CD14-positive monocyte (primary cell): ENCODE data around the gene ACRBP. TPM values are rescaled to one million over a fixed set of nuclear protein-coding genes. Genes with fewer than 3 reads are reported as not detected.

Experiments used
- DNase-seq, 3 donors: peaks; one replicate each; pipeline ENCODE4 v3.0.0-alpha.2; 2011 to 2022
- H2AFZ ChIP-seq: 2 replicates; pipeline ENCODE4 v1.6.0; 2012; ENCODE audit warnings: mild to moderate bottlenecking, low read depth, low read length, inconsistent platforms; ENCODE audit not compliant: insufficient read depth, poor library complexity, severe bottlenecking
- H3K27ac ChIP-seq, 2 donors: 1 replicate in 1 of 2; 2 replicates in 1 of 2; pipeline ENCODE4 v1.5.1; 2012 to 2013; ENCODE audit warnings: low read length in 2 of 2, control low read depth in 1 of 2, inconsistent platforms in 1 of 2, low read depth in 1 of 2, mild to moderate bottlenecking in 1 of 2
- H3K27me3 ChIP-seq, 2 donors: one replicate each; pipeline versions ENCODE4 v1.6.0 to v1.6.1; 2011 to 2013; ENCODE audit warnings: low read length in 2 of 2; ENCODE audit not compliant: control insufficient read depth in 2 of 2, insufficient read depth in 2 of 2
- H3K36me3 ChIP-seq, 2 donors: replicated peaks in 1 of 2; 1 replicate in 1 of 2; 2 replicates in 1 of 2; pipeline versions ENCODE4 v1.5.1 to v1.6.1; 2012 to 2013; ENCODE audit warnings: low read length in 2 of 2, control low read depth in 1 of 2, inconsistent platforms in 1 of 2, mild to moderate bottlenecking in 1 of 2; ENCODE audit not compliant: insufficient read depth in 2 of 2, control insufficient read depth in 1 of 2
- H3K4me1 ChIP-seq, 2 donors: 1 replicate in 1 of 2; 2 replicates in 1 of 2; pipeline versions ENCODE4 v1.5.1 to v1.6.1; 2012 to 2013; ENCODE audit warnings: low read length in 2 of 2, control low read depth in 1 of 2, inconsistent platforms in 1 of 2, mild to moderate bottlenecking in 1 of 2, moderate library complexity in 1 of 2; ENCODE audit not compliant: insufficient read depth in 2 of 2, control insufficient read depth in 1 of 2
- H3K4me2 ChIP-seq: replicated peaks from 2 replicates; pipeline ENCODE3; 2012; ENCODE audit warnings: low read length, moderate library complexity, mild to moderate bottlenecking; ENCODE audit not compliant: poor library complexity, severe bottlenecking; ENCODE audit errors: extremely low read depth
- H3K4me3 ChIP-seq, 3 experiments: fragments of 200-600 bp in 1 of 3; sonication (generic) in 1 of 3; replicated peaks in 1 of 3; 1 replicate in 2 of 3; 2 replicates in 1 of 3; pipeline ENCODE4 v1.5.1; 2011 to 2013; ENCODE audit warnings: low read length in 3 of 3, mild to moderate bottlenecking in 3 of 3, control low read depth in 2 of 3, low read depth in 2 of 3, inconsistent platforms in 1 of 3, moderate library complexity in 1 of 3
- H3K79me2 ChIP-seq: 2 replicates; pipeline ENCODE4 v1.6.0; 2012; ENCODE audit warnings: mild to moderate bottlenecking, control low read depth, inconsistent platforms, low read length, moderate library complexity; ENCODE audit not compliant: insufficient read depth
- H3K9ac ChIP-seq: 2 replicates; pipeline ENCODE4 v1.6.0; 2017; ENCODE audit warnings: low read length, mild to moderate bottlenecking; ENCODE audit not compliant: insufficient read depth, poor library complexity, severe bottlenecking
- H3K9me3 ChIP-seq, 2 donors: replicated peaks in 1 of 2; 1 replicate in 1 of 2; 2 replicates in 1 of 2; pipeline versions ENCODE4 v1.5.1 to v1.6.1; 2012 to 2013; ENCODE audit warnings: low read length in 2 of 2, control low read depth in 1 of 2; ENCODE audit not compliant: control insufficient read depth in 1 of 2, insufficient read depth in 1 of 2
- H4K20me1 ChIP-seq: 2 replicates; pipeline ENCODE4 v1.6.0; 2012; ENCODE audit warnings: mild to moderate bottlenecking, low read length, control low read depth, moderate library complexity; ENCODE audit not compliant: insufficient read depth
- H3K27ac Mint-ChIP-seq, 7 donors: one replicate each; pipeline ENCODE4 v1.8.0; 2020; ENCODE audit warnings: mild to moderate bottlenecking in 7 of 7, mixed read lengths in 7 of 7, moderate library complexity in 6 of 7, inconsistent platforms in 2 of 7
- H3K27me3 Mint-ChIP-seq, 3 donors: one replicate each; pipeline ENCODE4 v1.8.0; 2021 to 2022; ENCODE audit warnings: low read depth in 3 of 3, mild to moderate bottlenecking in 3 of 3, mixed read lengths in 3 of 3, moderate library complexity in 3 of 3, inconsistent platforms in 1 of 3
- H3K36me3 Mint-ChIP-seq, 2 donors: one replicate each; pipeline ENCODE4 v1.8.0; 2020; ENCODE audit warnings: mixed read lengths in 2 of 2, inconsistent platforms in 1 of 2, mild to moderate bottlenecking in 1 of 2
- H3K4me1 Mint-ChIP-seq: one replicate; pipeline ENCODE4 v1.8.0; 2020; ENCODE audit warnings: mild to moderate bottlenecking, mixed read lengths
- H3K4me3 Mint-ChIP-seq, 2 donors: one replicate each; pipeline ENCODE4 v1.8.0; 2020; ENCODE audit warnings: mild to moderate bottlenecking in 2 of 2, mixed read lengths in 2 of 2, moderate library complexity in 1 of 2
- H3K9me3 Mint-ChIP-seq, 7 donors: one replicate each; pipeline ENCODE4 v1.8.0; 2020 to 2022; ENCODE audit warnings: mixed read lengths in 7 of 7, mild to moderate bottlenecking in 6 of 7, moderate library complexity in 6 of 7, inconsistent platforms in 2 of 7
- WGBS: methylation state at CpG from one replicate; pipeline ENCODE4 v1.1.5; 2013; ENCODE audit warnings: missing lambda C conversion rate; ENCODE audit not compliant: insufficient coverage; 5-methylcytosine and 5-hydroxymethylcytosine counted together
- intact Hi-C, 2 donors: fragments of 100-400 bp; cut with micrococcal nuclease; formaldehyde crosslinking; loops; one replicate each; pipeline versions ENCODE4 v1.15.0 to v1.15.1; 2023
- polyA plus RNA-seq, 3 donors: library from polyadenylated mRNA; depleted of rRNA in 1 of 3; unstranded in 2 of 3; stranded (reverse) in 1 of 3; fragments of 300-500 nt in 2 of 3; fragments of >200 nt in 1 of 3; fragmentation: Illumina TruSeq in 2 of 3; gene quantifications; 1 replicate in 2 of 3; 2 replicates in 1 of 3; pipeline ENCODE4 v1.2.3, GENCODE V29; 2012 to 2021
- TF ChIP-seq, protein P1 (sequence below): fragments of 200-600 bp; IDR thresholded peaks from one replicate; pipeline ENCODE4 v1.8.0; 2022; ENCODE audit warnings: antibody characterized with exemption, mild to moderate bottlenecking

The ACRBP gene
- polyA plus RNA-seq, 3 donors = 10.2 to 28.3 (median 10.3) TPM

DNA sequence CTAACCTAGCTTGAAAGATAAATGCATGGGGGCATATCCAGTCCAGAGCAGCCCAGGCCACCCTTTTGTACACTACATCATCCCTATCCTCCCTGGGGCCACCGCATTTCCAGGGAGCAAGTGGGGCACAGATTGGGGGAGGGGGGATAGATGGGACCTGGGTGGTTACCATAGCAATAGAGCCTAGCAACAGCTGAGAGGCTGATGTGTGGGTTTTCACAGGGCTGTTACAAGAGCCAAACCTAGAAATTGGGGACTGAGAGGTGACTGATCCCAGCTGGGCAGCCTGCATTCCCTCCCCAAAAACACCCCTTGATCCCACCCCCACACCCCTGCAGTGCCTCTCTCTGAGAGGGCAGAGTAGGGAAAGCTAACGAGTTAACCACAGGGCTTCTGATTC lies 45.7 kb upstream of the ACRBP start:
- TF ChIP-seq, protein P1, sequence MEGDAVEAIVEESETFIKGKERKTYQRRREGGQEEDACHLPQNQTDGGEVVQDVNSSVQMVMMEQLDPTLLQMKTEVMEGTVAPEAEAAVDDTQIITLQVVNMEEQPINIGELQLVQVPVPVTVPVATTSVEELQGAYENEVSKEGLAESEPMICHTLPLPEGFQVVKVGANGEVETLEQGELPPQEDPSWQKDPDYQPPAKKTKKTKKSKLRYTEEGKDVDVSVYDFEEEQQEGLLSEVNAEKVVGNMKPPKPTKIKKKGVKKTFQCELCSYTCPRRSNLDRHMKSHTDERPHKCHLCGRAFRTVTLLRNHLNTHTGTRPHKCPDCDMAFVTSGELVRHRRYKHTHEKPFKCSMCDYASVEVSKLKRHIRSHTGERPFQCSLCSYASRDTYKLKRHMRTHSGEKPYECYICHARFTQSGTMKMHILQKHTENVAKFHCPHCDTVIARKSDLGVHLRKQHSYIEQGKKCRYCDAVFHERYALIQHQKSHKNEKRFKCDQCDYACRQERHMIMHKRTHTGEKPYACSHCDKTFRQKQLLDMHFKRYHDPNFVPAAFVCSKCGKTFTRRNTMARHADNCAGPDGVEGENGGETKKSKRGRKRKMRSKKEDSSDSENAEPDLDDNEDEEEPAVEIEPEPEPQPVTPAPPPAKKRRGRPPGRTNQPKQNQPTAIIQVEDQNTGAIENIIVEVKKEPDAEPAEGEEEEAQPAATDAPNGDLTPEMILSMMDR = no peak
- Mint-ChIP-seq H3K4me1 (peaks cover 46% of the 10 kb centered on the region), H3K27ac (no peak overlapping the region), H3K27me3 (peaks cover 18 to 29% (median 19%) of the 10 kb centered on the region in 3 donors), H3K4me3 (no peak overlapping the region), H3K36me3 (peaks cover 0 to 5% of the 10 kb centered on the region in 2 donors), H3K9me3 (no peaks in the 10 kb centered on the region)
- Histone ChIP-seq H3K79me2 (peaks cover 30% of the 10 kb centered on the region), H3K9me3 (no peaks in the 10 kb centered on the region), H4K20me1 (no peaks in the 10 kb centered on the region), H3K27ac (no peak overlapping the region), H3K27me3 (peaks cover 2 to 6% of the 10 kb centered on the region in 2 donors), H3K9ac (no peak overlapping the region), H3K4me2 (no peak overlapping the region), H3K36me3 (no peaks in the 10 kb centered on the region), H2AFZ (no peak overlapping the region), H3K4me3 (no peak overlapping the region), H3K4me1 (peaks cover 28 to 33% of the 10 kb centered on the region in 2 donors)
- WGBS = no CpG with 5 or more reads among the region's 2 CpGs
- no peak for DNase-seq
- intact Hi-C loops = loop anchor here in 1 of 2 donors (10.0 kb wide), 1 partner anchor 48 kb away; the partner anchor contains the start of gene ACRBP

DNA sequence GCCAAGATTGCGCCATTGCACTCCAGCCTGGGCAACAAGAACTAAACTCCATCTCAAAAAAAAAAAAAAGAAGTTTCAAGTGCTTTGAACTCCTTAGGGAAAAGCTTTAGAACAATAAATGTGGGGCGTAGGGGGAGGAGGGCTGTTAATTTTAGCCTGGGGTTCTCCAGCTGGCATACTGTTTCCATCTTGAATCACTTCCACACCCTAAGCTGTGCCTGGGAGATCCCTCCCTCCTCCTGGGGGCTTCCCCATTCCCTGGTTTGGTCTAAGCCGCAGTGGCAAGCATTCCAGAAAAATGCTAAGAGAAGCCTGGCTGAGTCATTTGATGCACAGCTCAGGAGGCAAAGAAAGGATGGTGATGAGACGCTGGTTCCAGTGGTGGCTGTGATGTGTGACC lies 44.2 kb upstream of the ACRBP start:
- Histone ChIP-seq H3K9me3 (no peaks in the 10 kb centered on the region), H3K9ac (no peak overlapping the region), H4K20me1 (no peaks in the 10 kb centered on the region), H3K79me2 (peaks cover 44% of the 10 kb centered on the region), H3K27ac (no peak overlapping the region), H3K4me2 (no peak overlapping the region), H3K4me3 (no peak overlapping the region), H3K36me3 (peaks cover 0 to 3% of the 10 kb centered on the region in 2 donors), H2AFZ (no peak overlapping the region), H3K27me3 (no peaks in the 10 kb centered on the region), H3K4me1 (peaks cover 36 to 41% of the 10 kb centered on the region in 2 donors)
- peaks cover 7 to 16% (median 11%) of the 10 kb centered on the region in 3 donors for H3K27me3 Mint-ChIP-seq
- no peaks in the 10 kb centered on the region for H3K9me3 Mint-ChIP-seq
- 86% methylated on average over 2 of the region's 4 CpGs for WGBS
- TF ChIP-seq, protein P1 = no peak
- H3K36me3 Mint-ChIP-seq = peaks cover 7 to 14% of the 10 kb centered on the region in 2 donors
- intact Hi-C loops = loop anchor here in 1 of 2 donors (10.0 kb wide), 1 partner anchor 47 kb away; the partner anchor contains the start of gene ACRBP
- H3K27ac Mint-ChIP-seq = no peak overlapping the region
- H3K4me3 Mint-ChIP-seq = no peak overlapping the region
- H3K4me1 Mint-ChIP-seq = peaks cover 52% of the 10 kb centered on the region
- DNase-seq = no peak
